Mammary microvascular endothelial cell (primary cell): ENCODE results near the gene SCN4B. TPM values are rescaled to one million over a fixed set of nuclear protein-coding genes. Genes with fewer than 3 reads are reported as not detected.

ENCODE experiments used
- total RNA-seq: library from RNA; depleted of rRNA; stranded (reverse); fragments of >200 nt; gene quantifications from 2 replicates; pipeline ENCODE4 v1.2.3, GENCODE V29; 2015

SCN4B gene
- total RNA-seq = not detected in 2 replicates

GRCh38 chr11:118152552-118153471 lies at the start of gene SCN4B:
TSS of gene SCN4B (minus strand) at chr11:118152823. CDS start at chr11:118152673, 150 bp downstream.

GRCh38 chr11:118175993-118176777 lies 23.6 kb upstream of the SCN4B start, which contains the start of gene SCN2B:
TSS of gene SCN2B (minus strand) at chr11:118176639. CDS start at chr11:118176431, 208 bp downstream.

DNA sequence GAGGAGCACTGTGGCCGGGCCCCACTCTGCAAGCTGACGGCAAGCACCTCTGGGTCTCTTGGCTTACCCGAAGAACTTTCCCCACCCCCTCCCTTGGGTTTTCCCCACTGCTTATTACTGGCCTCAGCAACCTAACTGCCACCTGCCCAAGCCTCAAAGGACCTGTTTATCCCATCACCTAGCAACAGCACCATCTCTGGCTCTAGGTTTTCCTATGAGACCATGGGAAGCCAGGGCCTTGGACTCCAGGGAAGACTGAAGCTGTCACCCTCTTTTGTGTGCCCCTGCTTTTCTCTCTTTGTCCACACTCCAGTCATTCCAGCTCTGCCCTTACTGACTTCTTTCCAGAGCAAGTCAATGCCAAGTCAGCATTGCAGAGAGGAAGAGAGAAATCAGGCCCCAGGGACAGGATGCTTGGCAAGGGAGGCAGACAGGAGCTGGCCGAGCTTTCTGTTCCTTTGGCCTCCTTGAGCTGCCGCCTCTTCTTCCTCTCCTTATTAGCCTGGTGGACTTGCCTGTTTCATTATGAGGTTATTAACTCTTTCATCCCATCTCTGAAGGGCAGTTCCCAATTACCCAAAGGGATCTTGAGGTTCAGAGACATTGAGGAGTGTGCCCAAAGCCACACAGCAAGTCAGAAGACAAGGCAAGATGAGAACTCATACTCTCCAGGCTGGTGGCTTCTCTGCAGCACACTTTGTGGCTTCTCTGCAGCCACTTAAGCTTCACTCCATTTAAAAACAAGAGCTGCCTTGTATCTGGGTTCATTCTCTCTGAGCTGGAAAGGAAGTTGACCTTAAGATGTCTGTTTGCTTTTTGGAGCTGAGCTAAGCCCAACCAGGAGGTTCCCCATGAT lies 65.5 kb downstream of the SCN4B start, which contains the start of gene SMIM35:
Gene SMIM35 (minus strand): TSS at position 51 of the 856 bp plus-strand sequence. CDS start 206 bp downstream, outside the sequence.

Other genes starting within 250 kb of the SCN4B start
- not detected in 2 replicates for gene TMPRSS13, start 223.4 kb downstream of the SCN4B start, total RNA-seq
- gene IL10RA, start 166.4 kb downstream of the SCN4B start, total RNA-seq = 0.54 TPM in 1 of 2 replicates, not detected in the other
- gene TMPRSS4, start 75.7 kb downstream of the SCN4B start, total RNA-seq = not detected in 2 replicates
- not detected in 2 replicates for gene SMIM35, start 65.9 kb downstream of the SCN4B start, total RNA-seq
- not detected in 2 replicates for gene SCN2B, start 23.8 kb upstream of the SCN4B start, total RNA-seq
- gene JAML, start 72.2 kb upstream of the SCN4B start, total RNA-seq = not detected in 2 replicates
- gene MPZL3, start 99.5 kb upstream of the SCN4B start, total RNA-seq = 7.3 and 8.4 TPM in 2 replicates
- gene MPZL2, start 111.5 kb upstream of the SCN4B start, total RNA-seq = 129 and 135 TPM in 2 replicates
- gene CD3E, start 151.9 kb upstream of the SCN4B start, total RNA-seq = not detected in 2 replicates
- gene CD3D, start 189.9 kb upstream of the SCN4B start, total RNA-seq = not detected in 2 replicates
- gene CD3G, start 191.5 kb upstream of the SCN4B start, total RNA-seq = not detected in 2 replicates
- gene UBE4A, start 206.8 kb upstream of the SCN4B start, total RNA-seq = 38.5 and 40.2 TPM in 2 replicates
- gene ATP5MG, start 248.8 kb upstream of the SCN4B start, total RNA-seq = 56.3 and 64.4 TPM in 2 replicates